MCF 10A (cell line): Measurements from ENCODE around the gene ZNF765. TPM values are rescaled to one million over a fixed set of nuclear protein-coding genes. Genes with fewer than 3 reads are reported as not detected.
"Not testable (repeated sequence)": the region's sequence is repeated elsewhere in the genome, so short reads cannot be mapped to it uniquely, and the experiment has no call there.

Experiments
- BruUV-seq: library from RNA; stranded (reverse); fragments of 400-500 nt; replicated peaks from 2 replicates; lab custom pipeline; 2021; lab: Mats Ljungman, UMichigan
- CTCF ChIA-PET: fragments of 300-600 bp; sonication (Branson Sonifier 250); formaldehyde crosslinking; extraction: SDS; loops from one replicate; lab custom pipeline; 2021; ENCODE audit warnings: antibody characterized with exemption, inconsistent platforms; lab: Yijun Ruan, JAX
- POLR2A ChIA-PET: fragments of 300-600, 350-650 bp; sonication (Branson Sonifier 250); formaldehyde crosslinking; extraction: SDS; loops from one replicate; lab custom pipeline; 2020; ENCODE audit warnings: antibody characterized with exemption, inconsistent platforms; lab: Yijun Ruan, JAX
- DNase-seq: peaks from one replicate; pipeline ENCODE4 v3.0.0-alpha.2; 2018; ENCODE audit not compliant: unreplicated experiment
- H3K27ac Mint-ChIP-seq: one replicate; pipeline ENCODE4 v1.8.0; 2022; ENCODE audit warnings: mild to moderate bottlenecking, low read depth, mixed read lengths; ENCODE audit not compliant: unreplicated experiment
- H3K27me3 Mint-ChIP-seq: one replicate; pipeline ENCODE4 v1.8.0; 2022; ENCODE audit warnings: mixed read lengths; ENCODE audit not compliant: insufficient read depth, unreplicated experiment
- H3K36me3 Mint-ChIP-seq: one replicate; pipeline ENCODE4 v1.8.0; 2022; ENCODE audit warnings: mild to moderate bottlenecking, moderate library complexity, mixed read lengths; ENCODE audit not compliant: insufficient read depth, unreplicated experiment
- H3K4me1 Mint-ChIP-seq: one replicate; pipeline ENCODE4 v1.8.0; 2022; ENCODE audit warnings: mixed read lengths; ENCODE audit not compliant: insufficient read depth, unreplicated experiment
- H3K4me3 Mint-ChIP-seq: one replicate; pipeline ENCODE4 v1.8.0; 2022; ENCODE audit warnings: mild to moderate bottlenecking, moderate library complexity, mixed read lengths; ENCODE audit not compliant: unreplicated experiment
- H3K9me3 Mint-ChIP-seq: one replicate; pipeline ENCODE4 v1.8.0; 2022; ENCODE audit warnings: mixed read lengths; ENCODE audit not compliant: unreplicated experiment
- intact Hi-C: fragments of 100-400 bp; cut with micrococcal nuclease; formaldehyde crosslinking; loops from 2 replicates; pipeline ENCODE4 v1.14.1; 2022
- total RNA-seq: library from RNA; stranded (reverse); gene quantifications from 2 replicates; pipeline ENCODE4 v1.2.3, GENCODE V29; 2022
- TF ChIP-seq, protein P1 (sequence below): fragments of 200-600 bp; IDR thresholded peaks from one replicate; pipeline ENCODE4 v1.8.0; 2022; ENCODE audit warnings: antibody characterized with exemption, mild to moderate bottlenecking; ENCODE audit not compliant: unreplicated experiment

Gene ZNF765
- total RNA-seq, 1 experiment from 2014 or later: 5.0 TPM

DNA sequence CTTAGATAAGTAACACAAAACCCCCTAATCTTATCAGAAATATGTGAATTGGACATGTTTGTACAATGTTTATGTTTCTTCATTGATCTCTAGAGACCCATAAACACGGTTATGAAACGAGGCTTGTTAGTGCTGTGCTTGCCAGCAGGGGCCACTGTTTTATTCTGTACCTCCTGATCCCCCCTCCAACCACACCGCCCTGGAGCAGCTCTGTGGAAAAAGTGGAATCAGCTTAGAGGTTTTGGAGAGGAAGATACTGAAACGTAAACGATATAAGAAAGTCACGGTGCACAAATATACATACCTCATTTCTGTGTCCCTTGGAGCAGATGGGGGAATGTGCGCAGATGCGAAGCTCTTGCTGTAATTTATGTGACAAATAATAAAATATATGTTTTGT is 28.7 kb downstream of the ZNF765 start:
- H3K4me1 Mint-ChIP-seq, DNase-seq, H3K9me3 Mint-ChIP-seq, intact Hi-C loops, H3K27ac Mint-ChIP-seq, H3K4me3 Mint-ChIP-seq, BruUV-seq, H3K36me3 Mint-ChIP-seq, POLR2A ChIA-PET, H3K27me3 Mint-ChIP-seq: not testable (repeated sequence)
- CTCF ChIA-PET: interaction anchor here (0.6 kb wide), 2 partner anchors 28 to 984 kb away, joined by 3 read pairs; no protein-coding TSS in a partner anchor

DNA sequence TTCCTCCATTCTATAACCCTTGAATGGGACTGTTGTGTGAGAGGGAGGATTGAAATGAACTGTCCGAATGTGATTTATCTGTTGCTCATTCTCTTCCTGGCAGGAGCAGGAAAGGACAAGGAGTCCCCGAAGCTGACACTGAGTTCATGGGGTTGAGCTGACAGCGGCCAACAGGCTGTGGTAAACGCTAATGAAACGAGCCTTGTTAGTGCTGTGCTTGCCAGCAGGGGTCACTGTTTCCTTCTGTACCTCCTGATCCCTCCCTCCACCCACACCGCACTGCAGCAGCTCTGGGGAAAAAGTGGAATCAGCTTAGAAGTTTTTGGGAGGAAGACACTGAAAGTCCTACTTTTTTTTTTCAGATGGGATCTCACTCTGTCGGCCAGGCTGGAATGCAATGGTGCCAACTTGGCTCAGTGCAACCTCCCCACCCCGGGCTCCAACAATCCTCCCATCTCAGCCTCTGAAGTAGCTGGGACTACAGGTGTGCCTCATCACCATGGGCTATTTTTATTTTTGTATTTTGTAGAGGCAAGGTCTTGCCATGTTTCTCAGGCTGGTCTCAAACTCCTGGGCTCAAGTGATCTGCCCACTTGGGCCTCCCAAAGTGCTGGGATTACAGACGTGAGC is 30.1 kb downstream of the ZNF765 start:
- H3K27ac Mint-ChIP-seq: no peak overlapping the region
- no peaks in the 10 kb centered on the region for H3K4me1 Mint-ChIP-seq
- H3K27me3 Mint-ChIP-seq: no peaks in the 10 kb centered on the region
- H3K36me3 Mint-ChIP-seq: no peaks in the 10 kb centered on the region
- intact Hi-C loops: no loop called here
- H3K9me3 Mint-ChIP-seq: peaks cover 10% of the 10 kb centered on the region
- CTCF ChIA-PET: interaction anchor here (0.5 to 1.3 kb wide), 11 partner anchors 11 to 468 kb away, joined by 3 to 5 read pairs (median 3); no protein-coding TSS in a partner anchor
- BruUV-seq: no TSS peak
- TF ChIP-seq, protein P1, sequence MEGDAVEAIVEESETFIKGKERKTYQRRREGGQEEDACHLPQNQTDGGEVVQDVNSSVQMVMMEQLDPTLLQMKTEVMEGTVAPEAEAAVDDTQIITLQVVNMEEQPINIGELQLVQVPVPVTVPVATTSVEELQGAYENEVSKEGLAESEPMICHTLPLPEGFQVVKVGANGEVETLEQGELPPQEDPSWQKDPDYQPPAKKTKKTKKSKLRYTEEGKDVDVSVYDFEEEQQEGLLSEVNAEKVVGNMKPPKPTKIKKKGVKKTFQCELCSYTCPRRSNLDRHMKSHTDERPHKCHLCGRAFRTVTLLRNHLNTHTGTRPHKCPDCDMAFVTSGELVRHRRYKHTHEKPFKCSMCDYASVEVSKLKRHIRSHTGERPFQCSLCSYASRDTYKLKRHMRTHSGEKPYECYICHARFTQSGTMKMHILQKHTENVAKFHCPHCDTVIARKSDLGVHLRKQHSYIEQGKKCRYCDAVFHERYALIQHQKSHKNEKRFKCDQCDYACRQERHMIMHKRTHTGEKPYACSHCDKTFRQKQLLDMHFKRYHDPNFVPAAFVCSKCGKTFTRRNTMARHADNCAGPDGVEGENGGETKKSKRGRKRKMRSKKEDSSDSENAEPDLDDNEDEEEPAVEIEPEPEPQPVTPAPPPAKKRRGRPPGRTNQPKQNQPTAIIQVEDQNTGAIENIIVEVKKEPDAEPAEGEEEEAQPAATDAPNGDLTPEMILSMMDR: peak; percentile 24
- DNase-seq: peak; percentile 1
- POLR2A ChIA-PET: interaction anchor here (0.6 to 0.8 kb wide), 3 partner anchors 30 to 113 kb away, joined by 4 to 5 read pairs (median 4); partner anchors contain the start of gene ZNF765
- H3K4me3 Mint-ChIP-seq: no peak overlapping the region

DNA sequence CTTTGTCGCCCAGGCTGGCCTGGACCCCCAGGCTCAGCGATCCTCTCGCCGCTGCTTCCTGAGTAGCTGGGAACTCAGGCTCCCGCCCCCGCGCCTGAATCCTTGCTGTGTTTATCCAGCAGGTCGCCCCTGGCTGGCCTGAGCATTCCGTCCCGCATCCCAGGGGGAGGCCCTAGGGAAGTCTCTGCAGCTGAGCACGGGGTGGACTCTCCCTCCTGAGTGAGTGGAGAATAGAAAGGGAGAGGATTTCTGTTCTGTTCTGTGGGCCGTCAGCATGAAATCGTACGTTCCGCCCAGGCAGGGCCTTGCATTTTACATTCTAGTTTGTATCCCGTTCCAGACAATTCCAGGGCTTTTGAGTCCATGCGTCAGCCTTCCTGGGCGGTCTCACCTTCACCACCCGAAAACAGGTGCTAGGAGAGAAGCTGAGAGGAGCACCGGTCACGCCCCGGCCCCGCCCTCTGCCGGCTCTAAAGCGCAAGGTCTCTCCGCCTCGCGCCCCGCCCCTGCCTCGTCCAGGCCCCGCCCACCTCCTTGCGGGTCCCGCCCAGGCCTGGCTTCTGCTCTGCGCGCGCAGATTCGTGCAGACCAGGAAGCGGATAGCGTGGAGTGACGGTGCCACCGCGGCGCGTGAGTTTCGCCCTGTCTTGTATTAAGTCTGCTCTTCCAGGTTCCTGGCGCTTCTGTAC is 36.6 kb downstream of the ZNF765 start, which contains the start of gene ZNF761:
TSS of gene ZNF761 (plus strand) at position 586 of the 689 bp plus-strand sequence. CDS start 15,285 bp downstream, outside the sequence.
- Mint-ChIP-seq H3K27ac (peak within 1 kb of the TSS; percentile 90), H3K4me1 (peaks cover 10% of the 10 kb centered on the region), H3K9me3 (peaks cover 8% of the 10 kb centered on the region), H3K27me3 (no peaks in the 10 kb centered on the region), H3K36me3 (peaks cover 15% of the 10 kb centered on the region), H3K4me3 (peak within 1 kb of the TSS; percentile 78)
- DNase-seq: peak; percentile 92
- ChIA-PET CTCF (no interaction called here), POLR2A (interaction anchor here (0.6 to 1.9 kb wide), 9 partner anchors 10 to 1517 kb away, joined by 3 to 7 read pairs (median 3); partner anchors contain the start of genes ZNF765 and ZNF845)
- intact Hi-C loops: no loop called here
- no TSS peak for BruUV-seq
- TF ChIP-seq, protein P1: peak; percentile 39

DNA sequence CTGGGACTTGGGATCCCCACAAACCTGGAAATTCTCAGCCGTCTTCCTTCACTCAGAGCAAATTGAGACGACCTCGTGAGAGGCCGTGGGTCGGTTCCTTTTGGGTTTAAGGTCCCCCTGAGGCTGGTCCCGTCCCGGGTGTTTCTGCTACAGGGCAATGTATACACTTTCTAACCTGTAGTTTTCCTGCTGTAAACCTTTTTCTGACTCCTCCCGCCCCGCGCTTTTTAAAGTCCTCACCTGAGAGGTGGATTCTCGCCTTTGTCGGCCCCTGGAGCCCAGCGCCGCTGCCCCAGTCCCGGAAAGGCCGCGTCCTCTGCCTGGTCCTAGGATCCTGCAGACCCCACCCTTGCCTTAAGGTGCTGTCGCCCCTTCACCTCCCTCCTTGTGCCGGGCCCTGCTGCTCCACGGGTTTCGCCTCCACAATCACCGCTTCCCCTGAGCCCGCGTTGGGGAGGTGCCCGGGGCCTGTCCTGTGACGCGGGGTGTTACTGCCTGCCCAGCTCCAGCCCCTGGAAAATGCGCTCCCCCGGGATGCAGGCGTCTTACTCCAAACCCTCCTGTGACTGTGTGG is 37.2 kb downstream of the ZNF765 start:
- Mint-ChIP-seq H3K4me1 (peaks cover 10% of the 10 kb centered on the region), H3K27ac (peak overlapping the region; percentile 90), H3K36me3 (peaks cover 15% of the 10 kb centered on the region), H3K27me3 (no peaks in the 10 kb centered on the region), H3K9me3 (peaks cover 8% of the 10 kb centered on the region), H3K4me3 (peak overlapping the region; percentile 78)
- peak; percentile 29 for DNase-seq
- POLR2A ChIA-PET: interaction anchor here (0.6 to 1.9 kb wide), 11 partner anchors 11 to 1516 kb away, joined by 3 to 7 read pairs (median 4); partner anchors contain the start of genes ZNF525, ZNF765 and ZNF845
- TF ChIP-seq, protein P1: no peak
- CTCF ChIA-PET: no interaction called here
- TSS peak; percentile 58 for BruUV-seq
- intact Hi-C loops: no loop called here

DNA sequence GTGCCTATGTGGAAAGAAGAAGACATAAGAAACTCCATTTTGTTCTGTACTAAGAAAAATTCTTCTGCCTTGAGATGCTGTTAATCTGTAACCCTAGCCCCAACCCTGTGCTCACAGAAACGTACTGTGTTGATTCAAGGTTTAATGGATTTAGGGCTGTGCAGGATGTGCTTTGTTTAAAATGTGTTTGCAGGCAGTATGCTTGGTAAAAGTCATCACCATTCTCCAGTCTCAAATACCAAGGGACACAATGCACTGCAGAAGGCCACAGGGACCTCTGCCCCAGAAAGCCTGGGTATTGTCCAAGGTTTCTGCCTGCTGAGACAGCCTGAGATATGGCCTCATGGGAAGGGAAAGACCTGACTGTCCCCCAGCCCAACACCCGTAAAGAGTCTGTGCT is 48.9 kb downstream of the ZNF765 start:
- POLR2A ChIA-PET, H3K27ac Mint-ChIP-seq: not testable (repeated sequence)
- CTCF ChIA-PET: interaction anchor here (0.6 kb wide), 1 partner anchor 142 kb away, joined by 5 read pairs; no protein-coding TSS in a partner anchor

DNA sequence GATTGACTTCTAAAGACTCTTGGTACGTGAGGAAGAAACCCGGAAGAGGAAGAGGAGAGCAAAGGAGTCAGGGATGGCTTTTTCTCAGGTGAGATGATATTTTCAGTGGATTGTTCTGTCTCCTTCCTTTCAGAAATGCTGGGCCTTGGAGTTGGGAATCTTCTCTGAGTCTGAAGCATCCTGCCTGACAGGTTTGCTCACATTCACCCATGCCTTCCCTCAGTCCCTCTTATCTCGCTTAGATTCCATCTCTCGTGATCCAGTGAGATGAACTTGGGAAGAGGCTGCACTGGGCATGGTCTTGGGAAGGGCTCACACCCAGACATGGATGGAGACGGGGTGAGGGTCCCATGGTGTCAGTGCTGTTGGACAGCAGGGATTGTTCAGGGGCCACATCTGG is 52.2 kb downstream of the ZNF765 start:
- ChIA-PET CTCF (interaction anchor here (0.6 kb wide), 2 partner anchors 18 to 33 kb away, joined by 3 read pairs; no protein-coding TSS in a partner anchor), POLR2A (interaction anchor here (0.7 kb wide), 1 partner anchor 11 kb away, joined by 3 read pairs; no protein-coding TSS in a partner anchor)
- DNase-seq, H3K4me3 Mint-ChIP-seq, BruUV-seq, H3K4me1 Mint-ChIP-seq, intact Hi-C loops, H3K27ac Mint-ChIP-seq, H3K27me3 Mint-ChIP-seq: not testable (repeated sequence)
- Mint-ChIP-seq H3K36me3 (peaks cover 63% of the 10 kb centered on the region), H3K9me3 (peaks cover 28% of the 10 kb centered on the region)

More for the DNA sequence above, 48.9 kb downstream of the ZNF765 start:
- DNase-seq, intact Hi-C loops, H3K4me3 Mint-ChIP-seq, BruUV-seq, H3K4me1 Mint-ChIP-seq, H3K27me3 Mint-ChIP-seq: not testable (repeated sequence)
- Mint-ChIP-seq H3K36me3 (peaks cover 56% of the 10 kb centered on the region), H3K9me3 (peaks cover 28% of the 10 kb centered on the region)
